Caco-2 (cell line): ENCODE results near the gene PKHD1. TPM values are rescaled to one million over a fixed set of nuclear protein-coding genes. Genes with fewer than 3 reads are reported as not detected.

Experiments
- BruUV-seq: library from RNA; stranded (reverse); fragments of 400-500 nt; replicated peaks from 2 replicates; lab custom pipeline; 2021; lab: Mats Ljungman, UMichigan
- CTCF ChIA-PET: fragments of 300-600 bp; sonication (Branson Sonifier 250); formaldehyde crosslinking; loops from one replicate; lab custom pipeline; 2022; ENCODE audit warnings: antibody characterized with exemption; lab: Charles Lee
- POLR2A ChIA-PET: fragments of 300-600 bp; sonication (Branson Sonifier 250); formaldehyde crosslinking; loops from one replicate; lab custom pipeline; 2022; ENCODE audit warnings: antibody characterized with exemption; lab: Charles Lee
- DNase-seq, 2 experiments: peaks; one replicate each; pipeline versions ENCODE4 v3.0.0 to v3.0.0-alpha.2; 2020 to 2022
- H3K27me3 ChIP-seq: replicated peaks from 2 replicates; pipeline ENCODE4 v1.6.0; 2011; ENCODE audit warnings: low read length; ENCODE audit not compliant: control insufficient read depth, insufficient read depth
- H3K36me3 ChIP-seq: 2 replicates; pipeline ENCODE4 v1.5.1; 2011; ENCODE audit warnings: low read length; ENCODE audit not compliant: control insufficient read depth, insufficient read depth
- H3K4me1 ChIP-seq: fragments of 250-450 bp; sonication (Bioruptor Pico); 2 replicates; pipeline ENCODE4 v1.5.1; 2020; ENCODE audit warnings: mild to moderate bottlenecking
- H3K4me3 ChIP-seq: 2 replicates; pipeline ENCODE4 v1.5.1; 2011; ENCODE audit warnings: low read depth, mild to moderate bottlenecking, control low read depth, low read length
- H3K9me3 ChIP-seq: fragments of 250-450 bp; sonication (Bioruptor Pico); 2 replicates; pipeline ENCODE4 v1.5.1; 2020; ENCODE audit warnings: mild to moderate bottlenecking, moderate library complexity
- H3K27ac Mint-ChIP-seq: one replicate; pipeline ENCODE4 v1.8.0; 2022; ENCODE audit warnings: mixed read lengths; ENCODE audit not compliant: unreplicated experiment
- H3K27me3 Mint-ChIP-seq: one replicate; pipeline ENCODE4 v1.8.0; 2022; ENCODE audit warnings: mixed read lengths; ENCODE audit not compliant: insufficient read depth, unreplicated experiment
- H3K36me3 Mint-ChIP-seq: one replicate; pipeline ENCODE4 v1.8.0; 2022; ENCODE audit warnings: mild to moderate bottlenecking, mixed read lengths; ENCODE audit not compliant: insufficient read depth, unreplicated experiment
- H3K4me1 Mint-ChIP-seq: one replicate; pipeline ENCODE4 v1.8.0; 2022; ENCODE audit warnings: low read depth, mixed read lengths; ENCODE audit not compliant: unreplicated experiment
- H3K4me3 Mint-ChIP-seq: one replicate; pipeline ENCODE4 v1.8.0; 2022; ENCODE audit warnings: mild to moderate bottlenecking, moderate library complexity, mixed read lengths; ENCODE audit not compliant: unreplicated experiment
- H3K9me3 Mint-ChIP-seq: one replicate; pipeline ENCODE4 v1.8.0; 2022; ENCODE audit warnings: mixed read lengths; ENCODE audit not compliant: unreplicated experiment
- CTCF ChIP-seq, 2 experiments: fragments of 200-600 bp in 1 of 2; IDR thresholded peaks; 1 replicate in 1 of 2; 2 replicates in 1 of 2; pipeline versions ENCODE4 v1.5.1 to v1.8.0; 2011 to 2022; ENCODE audit warnings: antibody characterized with exemption in 1 of 2, control low read depth in 1 of 2, inconsistent platforms in 1 of 2, low read depth in 1 of 2, low read length in 1 of 2, mild to moderate bottlenecking in 1 of 2, moderate library complexity in 1 of 2; ENCODE audit not compliant: insufficient read depth in 1 of 2, severe bottlenecking in 1 of 2, unreplicated experiment in 1 of 2
- intact Hi-C: fragments of 100-400 bp; cut with micrococcal nuclease; formaldehyde crosslinking; loops from one replicate; pipeline ENCODE4 v1.10.0; 2022; ENCODE audit not compliant: unreplicated experiment
- total RNA-seq: library from RNA; stranded (reverse); gene quantifications from 2 replicates; pipeline ENCODE4 v1.2.3, GENCODE V29; 2022

Gene PKHD1
- total RNA-seq, 1 experiment from 2014 or later: 3.3 TPM

DNA sequence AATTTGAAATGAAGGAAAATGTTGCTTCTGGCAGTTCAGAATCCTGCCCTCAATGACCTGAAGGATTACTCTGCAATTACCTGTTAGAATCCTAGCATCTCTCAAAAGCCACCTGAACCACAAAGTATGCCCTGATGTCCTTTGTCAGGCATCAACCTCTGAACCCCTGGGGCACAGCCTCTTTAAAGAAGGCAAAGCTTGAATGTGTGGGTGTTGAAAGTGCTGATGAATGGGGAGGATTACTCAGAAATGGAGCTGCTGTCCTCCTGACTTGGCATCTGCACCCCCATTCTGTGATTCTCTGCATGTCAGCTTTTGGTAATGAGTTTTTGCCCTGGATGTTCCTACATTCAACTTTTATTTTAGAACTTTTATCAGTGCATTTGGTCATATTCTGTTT lies 179.2 kb downstream of the PKHD1 start:
- POLR2A ChIA-PET: no interaction called here
- no peak for DNase-seq
- TF ChIP-seq CTCF (IDR thresholded peaks at IDR 0.05; ENCODE audit: insufficient read depth in 1 of 2, low read depth in 1 of 2, low read length in 1 of 2, severe bottlenecking in 1 of 2, unreplicated experiment in 1 of 2): no peak
- no peaks in the 10 kb centered on the region for H3K9me3 ChIP-seq
- no peak overlapping the region for H3K4me3 ChIP-seq
- Mint-ChIP-seq H3K27me3 (no peaks in the 10 kb centered on the region), H3K9me3 (no peaks in the 10 kb centered on the region), H3K36me3 (no peaks in the 10 kb centered on the region), H3K4me1 (no peaks in the 10 kb centered on the region), H3K27ac (no peak overlapping the region), H3K4me3 (no peak overlapping the region)
- intact Hi-C loops: no loop called here
- no peaks in the 10 kb centered on the region for H3K4me1 ChIP-seq
- CTCF ChIA-PET: no interaction called here
- no peaks in the 10 kb centered on the region for H3K27me3 ChIP-seq
- no peaks in the 10 kb centered on the region for H3K36me3 ChIP-seq
- no TSS peak for BruUV-seq

GRCh38 chr6:51901766-51902764 lies 185.3 kb downstream of the PKHD1 start:
- Histone ChIP-seq H3K27me3 (no peaks in the 10 kb centered on the region), H3K36me3 (no peaks in the 10 kb centered on the region), H3K9me3 (no peaks in the 10 kb centered on the region), H3K4me3 (no peak overlapping the region), H3K4me1 (no peaks in the 10 kb centered on the region)
- ChIA-PET POLR2A (no interaction called here), CTCF (no interaction called here)
- no TSS peak for BruUV-seq
- no peak for TF ChIP-seq CTCF (IDR thresholded peaks at IDR 0.05; ENCODE audit: insufficient read depth in 1 of 2, low read depth in 1 of 2, low read length in 1 of 2, severe bottlenecking in 1 of 2, unreplicated experiment in 1 of 2)
- no peak for DNase-seq
- Mint-ChIP-seq H3K27me3 (no peaks in the 10 kb centered on the region), H3K4me1 (no peaks in the 10 kb centered on the region), H3K4me3 (no peak overlapping the region), H3K36me3 (no peaks in the 10 kb centered on the region), H3K27ac (no peak overlapping the region), H3K9me3 (no peaks in the 10 kb centered on the region)
- intact Hi-C loops: no loop called here

- H3K27ac Mint-ChIP-seq: no peak overlapping the region
- no peak for TF ChIP-seq CTCF (IDR thresholded peaks at IDR 0.05; ENCODE audit: insufficient read depth in 1 of 2, low read depth in 1 of 2, low read length in 1 of 2, severe bottlenecking in 1 of 2, unreplicated experiment in 1 of 2)
- no peaks in the 10 kb centered on the region for H3K36me3 Mint-ChIP-seq
- BruUV-seq: no TSS peak
- Histone ChIP-seq H3K4me1 (peaks cover 13% of the 10 kb centered on the region), H3K4me3 (no peak overlapping the region), H3K27me3 (no peaks in the 10 kb centered on the region), H3K9me3 (no peaks in the 10 kb centered on the region), H3K36me3 (no peaks in the 10 kb centered on the region)
- no peak for DNase-seq
- peaks cover 7% of the 10 kb centered on the region for H3K4me1 Mint-ChIP-seq
- H3K9me3 Mint-ChIP-seq: no peaks in the 10 kb centered on the region
- ChIA-PET CTCF (no interaction called here), POLR2A (no interaction called here)
- no peaks in the 10 kb centered on the region for H3K27me3 Mint-ChIP-seq
- no peak overlapping the region for H3K4me3 Mint-ChIP-seq
- intact Hi-C loops: no loop called here
Measured at GRCh38 chr6:51893366-51893765, 194.0 kb downstream of the PKHD1 start.
